Right atrium auricular region (tissue), 2 donors: ENCODE data around the gene CD2. TPM values are rescaled to one million over a fixed set of nuclear protein-coding genes. Genes with fewer than 3 reads are reported as not detected.

Source experiments
- DNase-seq: peaks from one replicate; pipeline ENCODE4 v3.0.0-alpha.2; 2019; ENCODE audit warnings: low spot score
- H3K27ac ChIP-seq, 2 donors: fragments of 200-600 bp; sonication (generic); 1 replicate in 1 of 2; 2 replicates in 1 of 2; pipeline ENCODE4 v1.5.1; 2016 to 2019
- H3K27me3 ChIP-seq, 2 donors: fragments of 200-600 bp; sonication (generic); one replicate each; pipeline versions ENCODE4 v1.5.1 to v1.6.0; 2017 to 2019
- H3K36me3 ChIP-seq: fragments of 200-600 bp; sonication (generic); one replicate; pipeline ENCODE4 v1.5.1; 2016
- H3K4me1 ChIP-seq, 2 donors: fragments of 200-600 bp; sonication (generic); one replicate each; pipeline versions ENCODE4 v1.5.1 to v1.6.0; 2017 to 2019
- H3K4me3 ChIP-seq, 2 donors: fragments of 200-600 bp; sonication (generic); 1 replicate in 1 of 2; 2 replicates in 1 of 2; pipeline ENCODE4 v1.5.1; 2017 to 2019; ENCODE audit warnings: mild to moderate bottlenecking in 1 of 2, moderate library complexity in 1 of 2
- H3K9me3 ChIP-seq, 2 donors: fragments of 200-600 bp; sonication (generic); one replicate each; pipeline ENCODE4 v1.5.1; 2019
- CTCF ChIP-seq, 2 donors: fragments of 200-600 bp; sonication (generic); IDR thresholded peaks; one replicate each; pipeline ENCODE4 v1.5.1; 2019; ENCODE audit warnings: antibody characterized with exemption in 2 of 2
- total RNA-seq, 2 donors: library from RNA; depleted of rRNA; stranded (reverse); fragments of >200 nt; gene quantifications; one replicate each; pipeline ENCODE4 v1.1.0, GENCODE V29; 2016

CD2 gene
- total RNA-seq, 2 donors from 2014 or later, result 0.26 to 1.6 TPM

DNA sequence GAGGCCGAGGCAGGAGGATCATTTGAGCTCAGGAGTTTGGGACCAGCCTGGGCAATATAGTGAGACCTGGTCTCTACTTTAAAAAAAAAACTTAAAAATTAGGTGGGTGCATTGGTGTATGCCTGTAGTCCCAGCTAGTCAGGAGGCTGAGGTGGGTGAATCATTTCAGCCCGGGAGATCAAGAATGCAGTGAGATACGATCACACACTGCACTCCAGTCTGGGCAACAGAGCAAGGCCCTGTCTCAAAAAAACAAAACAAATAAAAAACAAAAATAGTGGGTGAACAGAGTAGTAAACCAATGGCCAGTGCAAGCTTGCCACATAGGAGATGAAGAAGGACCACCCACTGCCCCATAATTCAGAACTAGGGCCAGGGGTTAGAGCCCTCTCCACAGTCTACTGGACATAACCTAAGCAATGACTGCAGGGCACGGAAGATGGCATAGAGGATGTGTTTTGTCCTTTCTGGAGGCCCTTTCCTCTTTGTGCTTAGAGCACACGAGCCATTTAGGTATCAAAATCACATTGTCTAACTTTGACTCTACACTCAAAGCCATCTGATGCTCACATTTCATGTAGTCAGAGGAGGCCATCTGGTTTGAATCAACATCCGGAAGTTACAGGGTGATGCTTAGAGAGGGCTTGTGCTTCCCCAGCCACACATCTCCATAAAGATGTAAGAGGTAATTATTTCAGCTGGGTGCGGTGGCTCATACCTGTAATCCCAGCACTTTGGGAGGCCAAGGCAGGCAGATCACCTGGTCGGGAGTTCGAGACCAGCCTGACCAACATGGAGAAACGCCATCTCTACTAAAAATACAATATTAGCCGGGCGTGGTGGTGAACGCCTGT lies 12.6 kb downstream of the CD2 start:
- Histone ChIP-seq H3K27me3 (no peaks in the 10 kb centered on the region), H3K36me3 (no peaks in the 10 kb centered on the region), H3K4me3 (no peak overlapping the region), H3K9me3 (no peaks in the 10 kb centered on the region), H3K4me1 (no peaks in the 10 kb centered on the region), H3K27ac (no peak overlapping the region)
- no peak for TF ChIP-seq CTCF (IDR thresholded peaks at IDR 0.05)
- DNase-seq, result no peak

DNA sequence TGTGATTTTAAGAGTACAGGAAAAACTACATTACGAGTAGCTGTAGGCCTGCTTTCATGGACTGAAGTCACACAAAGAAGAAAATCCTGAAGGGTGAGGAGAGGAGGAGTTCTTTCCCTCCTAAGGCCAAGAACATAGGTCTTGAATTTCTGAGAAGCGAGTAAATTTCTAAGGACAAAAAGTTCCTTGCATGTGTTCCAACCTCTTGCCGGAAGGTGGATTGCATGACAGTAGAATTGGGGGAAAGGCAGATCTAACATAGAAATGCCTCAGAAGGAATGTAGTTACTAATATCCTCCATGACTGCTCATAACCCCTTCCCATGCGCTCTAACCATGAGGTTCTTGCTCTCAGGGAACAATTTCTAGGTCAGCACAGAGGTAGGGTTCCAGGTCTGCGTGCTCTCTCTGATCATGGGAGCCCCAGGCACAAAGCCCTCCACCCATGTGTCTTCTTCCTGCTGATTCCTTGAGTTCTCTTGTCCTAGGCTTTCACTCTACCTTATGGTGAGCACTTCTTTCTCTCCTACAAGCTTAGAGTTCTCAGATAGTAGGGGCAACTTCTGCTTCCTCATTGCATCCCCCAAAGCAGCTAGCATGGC lies 13.7 kb downstream of the CD2 start:
- Histone ChIP-seq H3K27me3 (no peaks in the 10 kb centered on the region), H3K27ac (no peak overlapping the region), H3K4me3 (no peak overlapping the region), H3K36me3 (no peaks in the 10 kb centered on the region), H3K4me1 (no peaks in the 10 kb centered on the region), H3K9me3 (no peaks in the 10 kb centered on the region)
- no peak for DNase-seq
- no peak for TF ChIP-seq CTCF (IDR thresholded peaks at IDR 0.05)

GRCh38 chr1:116768416-116769103 lies 14.3 kb downstream of the CD2 start:
- no peak overlapping the region for H3K4me3 ChIP-seq
- no peak for DNase-seq
- no peak overlapping the region for H3K27ac ChIP-seq
- H3K4me1 ChIP-seq, result no peaks in the 10 kb centered on the region
- no peaks in the 10 kb centered on the region for H3K27me3 ChIP-seq
- TF ChIP-seq CTCF (IDR thresholded peaks at IDR 0.05), result no peak
- no peaks in the 10 kb centered on the region for H3K9me3 ChIP-seq
- no peaks in the 10 kb centered on the region for H3K36me3 ChIP-seq

- H3K27me3 ChIP-seq, result no peaks in the 10 kb centered on the region
- H3K27ac ChIP-seq, result no peak overlapping the region
Observed at GRCh38 chr1:116769104-116769452, 14.8 kb downstream of the CD2 start.

DNA sequence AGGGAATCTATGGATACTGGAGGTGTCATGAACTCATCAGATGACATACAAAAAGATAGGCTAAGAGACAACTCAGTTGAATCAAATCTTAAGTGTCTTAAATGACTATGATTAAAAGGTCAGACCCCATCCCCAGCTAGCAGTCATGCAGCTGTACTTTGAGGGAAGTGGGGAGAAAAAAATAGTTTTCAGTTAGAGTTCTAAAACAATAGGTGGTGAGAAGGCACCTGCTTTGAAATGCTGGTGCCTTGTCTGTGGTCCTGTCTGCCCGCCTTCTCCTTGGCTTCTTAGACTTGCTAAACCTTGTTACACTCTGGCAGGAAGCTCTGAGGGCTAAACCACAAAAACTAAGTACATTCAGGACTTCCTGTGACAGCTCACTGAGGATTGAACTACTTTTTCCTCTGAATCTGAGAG lies 15.3 kb downstream of the CD2 start:
- no peak overlapping the region for H3K27ac ChIP-seq
- no peak for TF ChIP-seq CTCF (IDR thresholded peaks at IDR 0.05)
- H3K36me3 ChIP-seq, result no peaks in the 10 kb centered on the region
- H3K9me3 ChIP-seq, result no peaks in the 10 kb centered on the region
- no peak overlapping the region for H3K4me3 ChIP-seq
- no peaks in the 10 kb centered on the region for H3K27me3 ChIP-seq
- DNase-seq, result no peak
- H3K4me1 ChIP-seq, result no peaks in the 10 kb centered on the region

More at GRCh38 chr1:116769104-116769452, 14.8 kb downstream of the CD2 start:
- no peaks in the 10 kb centered on the region for H3K9me3 ChIP-seq
- no peak for DNase-seq
- no peaks in the 10 kb centered on the region for H3K4me1 ChIP-seq
- TF ChIP-seq CTCF (IDR thresholded peaks at IDR 0.05), result no peak
- H3K4me3 ChIP-seq, result no peak overlapping the region
- H3K36me3 ChIP-seq, result no peaks in the 10 kb centered on the region
